Testis (tissue), 2 donors: Measurements from ENCODE around the gene SOX8.

Experiments
- POLR2A ChIP-seq: fragments of 450-650 bp; IDR thresholded peaks from one replicate; pipeline ENCODE4 v1.6.1; 2017; ENCODE audit warnings: antibody characterized with exemption, mild to moderate bottlenecking, moderate library complexity
- TF ChIP-seq, protein P1 (sequence below), 3 experiments: fragments of 450-650 bp in 2 of 3; fragments of 200-600 bp in 1 of 3; sonication (generic) in 1 of 3; IDR thresholded peaks; one replicate each; pipeline ENCODE4 v1.5.1; 2016 to 2019; ENCODE audit warnings: antibody characterized with exemption in 3 of 3, mild to moderate bottlenecking in 2 of 3, moderate library complexity in 1 of 3

DNA sequence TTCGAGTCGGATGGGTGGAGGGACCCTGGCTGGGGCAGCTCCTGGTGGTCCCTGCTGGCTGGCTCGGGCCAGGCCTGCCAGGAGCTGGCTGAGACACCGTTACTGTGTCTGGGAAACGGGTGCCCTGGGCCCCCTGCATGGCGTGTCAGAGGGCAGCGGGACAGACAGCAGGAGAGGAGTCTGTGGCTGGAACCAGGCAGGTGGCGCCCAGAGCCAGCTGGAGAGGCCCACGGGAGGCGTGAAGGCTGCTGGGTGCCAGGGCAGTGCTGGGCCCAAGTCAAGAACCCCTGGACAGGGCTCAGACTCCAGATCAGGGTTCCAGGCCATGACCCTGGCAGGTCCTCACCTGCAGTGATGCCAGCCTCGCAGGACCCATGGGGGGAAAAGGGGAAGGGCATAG, 16.6 kb downstream of the SOX8 start:
- no peak for TF ChIP-seq POLR2A
- TF ChIP-seq, protein P1, sequence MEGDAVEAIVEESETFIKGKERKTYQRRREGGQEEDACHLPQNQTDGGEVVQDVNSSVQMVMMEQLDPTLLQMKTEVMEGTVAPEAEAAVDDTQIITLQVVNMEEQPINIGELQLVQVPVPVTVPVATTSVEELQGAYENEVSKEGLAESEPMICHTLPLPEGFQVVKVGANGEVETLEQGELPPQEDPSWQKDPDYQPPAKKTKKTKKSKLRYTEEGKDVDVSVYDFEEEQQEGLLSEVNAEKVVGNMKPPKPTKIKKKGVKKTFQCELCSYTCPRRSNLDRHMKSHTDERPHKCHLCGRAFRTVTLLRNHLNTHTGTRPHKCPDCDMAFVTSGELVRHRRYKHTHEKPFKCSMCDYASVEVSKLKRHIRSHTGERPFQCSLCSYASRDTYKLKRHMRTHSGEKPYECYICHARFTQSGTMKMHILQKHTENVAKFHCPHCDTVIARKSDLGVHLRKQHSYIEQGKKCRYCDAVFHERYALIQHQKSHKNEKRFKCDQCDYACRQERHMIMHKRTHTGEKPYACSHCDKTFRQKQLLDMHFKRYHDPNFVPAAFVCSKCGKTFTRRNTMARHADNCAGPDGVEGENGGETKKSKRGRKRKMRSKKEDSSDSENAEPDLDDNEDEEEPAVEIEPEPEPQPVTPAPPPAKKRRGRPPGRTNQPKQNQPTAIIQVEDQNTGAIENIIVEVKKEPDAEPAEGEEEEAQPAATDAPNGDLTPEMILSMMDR (IDR thresholded peaks at IDR 0.05), result no peak
